Neural cell (in vitro differentiated cells): ENCODE results near the gene ARMCX2. TPM values are rescaled to one million over a fixed set of nuclear protein-coding genes. Genes with fewer than 3 reads are reported as not detected.

ENCODE experiments used
- H2AFZ ChIP-seq: fragments of 200-600, 300-800 bp; sonication (generic), shearing (Covaris generic); 2 replicates; pipeline ENCODE4 v1.6.0; 2014; ENCODE audit warnings: low read depth, mild to moderate bottlenecking, antibody characterized with exemption, low read length, moderate library complexity
- H3F3A ChIP-seq: fragments of 200-600 bp; shearing (Covaris generic); 2 replicates; pipeline ENCODE4 v1.6.1; 2016; ENCODE audit warnings: mild to moderate bottlenecking, moderate library complexity, mixed read lengths, antibody characterized with exemption, low read length; ENCODE audit not compliant: insufficient read depth, poor library complexity, severe bottlenecking
- H3K27ac ChIP-seq: fragments of 200-600, 300-800 bp; sonication (generic), shearing (Covaris generic); 2 replicates; pipeline ENCODE4 v1.5.1; 2014; ENCODE audit warnings: mild to moderate bottlenecking, low read length, moderate library complexity
- H3K27me3 ChIP-seq: fragments of 300-800, 200-600 bp; sonication (generic), shearing (Covaris generic); 2 replicates; pipeline ENCODE4 v1.6.0; 2014; ENCODE audit warnings: mild to moderate bottlenecking, low read depth, low read length, moderate library complexity; ENCODE audit not compliant: insufficient read depth
- H3K36me3 ChIP-seq: fragments of 300-800, 200-600 bp; sonication (generic), shearing (Covaris generic); 2 replicates; pipeline ENCODE4 v1.5.1; 2014; ENCODE audit warnings: mild to moderate bottlenecking, antibody characterized with exemption, low read length, moderate library complexity; ENCODE audit not compliant: insufficient read depth
- H3K4me2 ChIP-seq: fragments of 300-800, 200-600 bp; sonication (generic), shearing (Covaris generic); 2 replicates; pipeline ENCODE4 v1.6.0; 2014; ENCODE audit warnings: mild to moderate bottlenecking, low read length
- H3K4me3 ChIP-seq: fragments of 300-800, 200-600 bp; sonication (generic), shearing (Covaris generic); 2 replicates; pipeline ENCODE4 v1.5.1; 2014; ENCODE audit warnings: mild to moderate bottlenecking, low read length, moderate library complexity
- H3K79me2 ChIP-seq: fragments of 200-600 bp; shearing (Covaris generic); replicated peaks from 2 replicates; pipeline ENCODE4 v1.6.0; 2014; ENCODE audit warnings: mild to moderate bottlenecking, low read length, moderate library complexity; ENCODE audit not compliant: insufficient read depth
- H3K9ac ChIP-seq: fragments of 300-800, 200-600 bp; sonication (generic), shearing (Covaris generic); 2 replicates; pipeline ENCODE4 v1.6.1; 2016; ENCODE audit warnings: mild to moderate bottlenecking, low read length, mixed read lengths
- H3K9me2 ChIP-seq: fragments of 200-600 bp; shearing (Covaris generic); 2 replicates; pipeline ENCODE4 v1.6.1; 2016; ENCODE audit warnings: mild to moderate bottlenecking, low read length, mixed read lengths; ENCODE audit not compliant: insufficient read depth
- H3K9me3 ChIP-seq: fragments of 200-600, 300-800 bp; sonication (generic), shearing (Covaris generic); 2 replicates; pipeline ENCODE4 v1.6.1; 2016; ENCODE audit warnings: mild to moderate bottlenecking, mixed run types, low read length, moderate library complexity, mixed read lengths
- H4K20me1 ChIP-seq: fragments of 200-600 bp; shearing (Covaris generic); 2 replicates; pipeline ENCODE4 v1.6.1; 2016; ENCODE audit warnings: mild to moderate bottlenecking, mixed run types; ENCODE audit not compliant: insufficient read depth
- CTCF ChIP-seq: fragments of 450-650 bp; IDR thresholded peaks from 2 replicates; pipeline ENCODE4 v1.5.1; 2014; ENCODE audit warnings: antibody characterized with exemption, mild to moderate bottlenecking, moderate library complexity; ENCODE audit not compliant: poor library complexity, severe bottlenecking
- EP300 ChIP-seq: fragments of 450-650 bp; conservative IDR thresholded peaks from 2 replicates; pipeline ENCODE4 v1.6.1; 2014; ENCODE audit warnings: antibody characterized with exemption, mild to moderate bottlenecking, moderate library complexity; ENCODE audit not compliant: poor library complexity, severe bottlenecking
- EZH2 ChIP-seq: fragments of 200-600, 300-800 bp; shearing (Covaris generic), sonication (generic); IDR thresholded peaks from 2 replicates; pipeline ENCODE4 v1.6.1; 2014; ENCODE audit warnings: antibody characterized with exemption, low read length, borderline replicate concordance, mild to moderate bottlenecking; ENCODE audit not compliant: insufficient read depth, poor library complexity, severe bottlenecking
- MXI1 ChIP-seq: fragments of 450-650 bp; conservative IDR thresholded peaks from 2 replicates; pipeline ENCODE4 v1.6.1; 2014; ENCODE audit warnings: antibody characterized with exemption, mild to moderate bottlenecking; ENCODE audit not compliant: poor library complexity, severe bottlenecking
- POLR2AphosphoS5 ChIP-seq: IDR thresholded peaks from 2 replicates; pipeline ENCODE4 v1.6.1; 2012
- RAD21 ChIP-seq: fragments of 450-650 bp; conservative IDR thresholded peaks from 2 replicates; pipeline ENCODE4 v1.6.1; 2014; ENCODE audit warnings: antibody characterized with exemption, mild to moderate bottlenecking, moderate library complexity
- REST ChIP-seq: IDR thresholded peaks from 2 replicates; pipeline ENCODE4 v1.6.1; 2012; ENCODE audit warnings: borderline replicate concordance
- SMC3 ChIP-seq: fragments of 450-650 bp; conservative IDR thresholded peaks from 2 replicates; pipeline ENCODE4 v1.6.1; 2014; ENCODE audit warnings: antibody characterized with exemption, mild to moderate bottlenecking, moderate library complexity; ENCODE audit not compliant: poor library complexity
- TAF1 ChIP-seq: IDR thresholded peaks from 2 replicates; pipeline ENCODE4 v1.6.1; 2012; ENCODE audit warnings: low read depth
- polyA plus RNA-seq: library from polyadenylated mRNA; depleted of rRNA; stranded (reverse); fragments of >200 nt; gene quantifications from 2 replicates; pipeline ENCODE4 v1.2.3, GENCODE V29; 2014

Gene ARMCX2
- polyA plus RNA-seq, 1 donor from 2014 or later = 57.2 TPM

- no peak overlapping the region for H3K27ac ChIP-seq
- H3K79me2 ChIP-seq = no peaks in the 10 kb centered on the region
- no peaks in the 10 kb centered on the region for H3K27me3 ChIP-seq
Measured at GRCh38 chrX:101686574-101686973, 26.9 kb upstream of the ARMCX2 start.

DNA sequence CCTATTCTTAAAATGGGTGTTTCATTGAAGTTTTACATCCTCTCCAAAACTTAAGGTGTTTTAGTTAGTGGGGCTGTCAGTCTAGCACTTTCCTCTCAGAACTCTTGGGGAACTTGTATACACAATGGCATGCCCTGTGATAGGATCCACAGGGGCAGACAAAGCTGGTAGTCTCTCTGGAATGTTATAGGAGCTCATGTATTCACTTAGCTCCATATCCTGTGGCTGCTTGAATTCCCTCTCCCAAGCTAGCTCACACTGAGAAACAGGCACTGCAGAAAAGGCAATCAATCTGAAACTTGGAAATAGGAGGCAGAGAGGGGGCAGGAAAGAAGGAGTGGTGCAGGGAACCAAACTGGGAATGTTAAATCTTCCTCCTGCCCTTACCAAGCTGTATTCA is 26.3 kb upstream of the ARMCX2 start:
- Histone ChIP-seq H3K79me2 (no peaks in the 10 kb centered on the region), H3K36me3 (no peaks in the 10 kb centered on the region), H3F3A (no peaks in the 10 kb centered on the region), H3K9me2 (no peaks in the 10 kb centered on the region), H3K4me2 (no peak overlapping the region), H3K27me3 (no peaks in the 10 kb centered on the region), H2AFZ (no peak overlapping the region), H3K9me3 (no peaks in the 10 kb centered on the region), H4K20me1 (no peaks in the 10 kb centered on the region), H3K4me3 (no peak overlapping the region), H3K27ac (no peak overlapping the region), H3K9ac (no peak overlapping the region)
- TF ChIP-seq EP300 (no peak), CTCF (no peak), EZH2 (no peak), POLR2AphosphoS5 (no peak), TAF1 (no peak), REST (no peak), SMC3 (no peak), RAD21 (no peak), MXI1 (no peak)

More at GRCh38 chrX:101686574-101686973, 26.9 kb upstream of the ARMCX2 start:
- Histone ChIP-seq H3K4me2 (no peak overlapping the region), H3K4me3 (no peak overlapping the region), H3K9me2 (no peaks in the 10 kb centered on the region), H2AFZ (no peak overlapping the region), H3K9ac (no peak overlapping the region), H3F3A (no peaks in the 10 kb centered on the region), H3K9me3 (no peaks in the 10 kb centered on the region), H4K20me1 (no peaks in the 10 kb centered on the region), H3K36me3 (no peaks in the 10 kb centered on the region)
- TF ChIP-seq POLR2AphosphoS5 (no peak), EP300 (no peak), MXI1 (no peak), RAD21 (no peak), REST (no peak), SMC3 (no peak), TAF1 (no peak), EZH2 (no peak)
